ENCODE measurements around the gene WFIKKN1. TPM values are rescaled to one million over a fixed set of nuclear protein-coding genes. Genes with fewer than 3 reads are reported as not detected.

The WFIKKN1 gene
- total RNA-seq, 2 donors from 2014 or later = 0.52 to 0.71 TPM

DNA sequence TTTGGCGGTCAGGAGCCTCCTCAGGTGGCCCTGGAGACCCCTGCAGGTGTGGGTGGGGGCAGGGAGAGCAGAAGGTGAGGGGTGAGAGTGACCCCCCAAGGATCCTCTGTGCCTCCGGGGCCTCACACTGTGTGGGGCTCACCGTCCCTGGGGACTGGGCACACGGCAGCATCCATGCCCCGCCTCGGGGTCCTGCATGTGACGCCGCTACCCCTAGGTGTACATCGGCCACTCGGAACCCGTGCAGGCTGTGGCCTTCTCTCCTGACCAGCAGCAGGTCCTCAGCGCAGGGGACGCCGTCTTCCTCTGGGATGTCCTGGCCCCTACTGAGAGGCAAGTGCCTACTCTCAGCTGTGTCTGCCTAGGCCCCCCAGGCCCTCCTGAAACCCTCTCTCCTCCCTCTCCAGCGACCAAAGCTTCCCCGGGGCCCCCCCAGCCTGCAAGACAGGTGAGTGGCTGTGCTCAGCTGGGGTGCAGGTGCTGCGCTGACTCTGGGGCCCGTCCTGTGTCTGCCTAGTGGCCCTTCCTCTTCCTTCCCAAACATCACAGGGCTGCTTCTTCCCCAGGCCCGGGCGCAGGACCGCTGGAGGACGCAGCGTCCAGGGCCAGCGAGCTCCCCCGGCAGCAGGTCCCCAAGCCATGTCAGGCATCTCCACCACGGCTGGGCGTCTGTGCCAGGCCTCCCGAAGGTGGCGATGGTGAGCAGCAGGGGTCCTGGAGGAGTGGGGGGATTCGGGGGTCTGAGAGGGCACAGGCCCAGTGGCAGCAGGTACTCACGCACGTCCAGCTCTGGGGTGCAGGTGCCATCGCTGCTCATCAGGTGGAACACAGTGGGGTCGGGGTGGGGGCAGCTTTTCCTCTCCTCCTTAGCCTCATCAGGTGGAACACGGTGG lies 28.1 kb downstream of the WFIKKN1 start:
- Histone ChIP-seq H3K36me3 (no peaks in the 10 kb centered on the region), H3K4me3 (no peak overlapping the region), H3K9me3 (no peaks in the 10 kb centered on the region), H3K27me3 (no peaks in the 10 kb centered on the region), H3K4me1 (peaks cover 0 to 14% of the 10 kb centered on the region in 2 donors), H3K27ac (no peak overlapping the region)
- no peak for DNase-seq (ENCODE audit: low spot score)
- TF ChIP-seq, protein P1, sequence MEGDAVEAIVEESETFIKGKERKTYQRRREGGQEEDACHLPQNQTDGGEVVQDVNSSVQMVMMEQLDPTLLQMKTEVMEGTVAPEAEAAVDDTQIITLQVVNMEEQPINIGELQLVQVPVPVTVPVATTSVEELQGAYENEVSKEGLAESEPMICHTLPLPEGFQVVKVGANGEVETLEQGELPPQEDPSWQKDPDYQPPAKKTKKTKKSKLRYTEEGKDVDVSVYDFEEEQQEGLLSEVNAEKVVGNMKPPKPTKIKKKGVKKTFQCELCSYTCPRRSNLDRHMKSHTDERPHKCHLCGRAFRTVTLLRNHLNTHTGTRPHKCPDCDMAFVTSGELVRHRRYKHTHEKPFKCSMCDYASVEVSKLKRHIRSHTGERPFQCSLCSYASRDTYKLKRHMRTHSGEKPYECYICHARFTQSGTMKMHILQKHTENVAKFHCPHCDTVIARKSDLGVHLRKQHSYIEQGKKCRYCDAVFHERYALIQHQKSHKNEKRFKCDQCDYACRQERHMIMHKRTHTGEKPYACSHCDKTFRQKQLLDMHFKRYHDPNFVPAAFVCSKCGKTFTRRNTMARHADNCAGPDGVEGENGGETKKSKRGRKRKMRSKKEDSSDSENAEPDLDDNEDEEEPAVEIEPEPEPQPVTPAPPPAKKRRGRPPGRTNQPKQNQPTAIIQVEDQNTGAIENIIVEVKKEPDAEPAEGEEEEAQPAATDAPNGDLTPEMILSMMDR (IDR thresholded peaks at IDR 0.05) = no peak

DNA sequence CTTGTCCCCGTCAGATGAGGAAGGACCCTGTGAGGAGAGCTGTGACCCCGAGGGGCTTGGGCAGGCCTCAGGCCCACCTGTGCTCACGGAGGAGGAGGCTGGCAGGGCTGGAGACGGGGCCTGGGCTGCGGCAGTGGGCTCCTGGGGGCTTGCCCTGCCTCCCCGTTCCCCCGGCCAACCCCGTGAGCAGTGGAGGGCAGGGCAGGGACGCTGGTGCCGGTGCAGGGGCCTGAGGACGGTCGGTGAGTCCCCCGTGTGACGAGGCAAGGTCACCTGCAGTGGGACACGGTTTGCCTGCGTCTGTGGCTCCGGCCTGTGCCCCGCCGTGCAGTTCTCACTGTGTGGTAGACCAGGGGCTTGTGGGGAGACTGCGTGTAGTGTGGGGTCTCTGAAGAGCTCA lies 28.8 kb downstream of the WFIKKN1 start:
- no peaks in the 10 kb centered on the region for H3K9me3 ChIP-seq
- H3K4me1 ChIP-seq = peaks cover 0 to 14% of the 10 kb centered on the region in 2 donors
- H3K27ac ChIP-seq = no peak overlapping the region
- no peak for DNase-seq (ENCODE audit: low spot score)
- no peaks in the 10 kb centered on the region for H3K36me3 ChIP-seq
- TF ChIP-seq, protein P1 (IDR thresholded peaks at IDR 0.05) = no peak
- H3K4me3 ChIP-seq = no peak overlapping the region
- no peaks in the 10 kb centered on the region for H3K27me3 ChIP-seq

DNA sequence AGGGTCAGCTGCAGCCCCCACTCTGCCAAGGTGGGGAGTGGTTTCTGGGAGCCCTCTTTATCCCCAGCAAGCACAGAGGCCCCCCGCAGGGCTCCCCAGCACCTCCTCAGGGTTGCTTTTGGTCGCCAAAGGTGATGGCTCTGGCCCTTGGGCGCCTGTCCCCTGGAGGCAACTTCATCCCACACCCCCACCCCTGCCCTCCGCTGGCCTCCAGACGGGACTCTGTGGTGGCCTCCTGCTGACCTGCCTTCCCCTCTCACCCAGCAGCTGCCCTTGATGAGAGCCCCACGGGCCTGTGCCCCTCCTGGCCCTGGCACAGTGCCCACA lies 29.3 kb downstream of the WFIKKN1 start:
- Histone ChIP-seq H3K27ac (peak overlapping the region; percentile 68 to 78), H3K4me3 (peak overlapping the region in 1 of 2 donors; percentile 39), H3K9me3 (no peaks in the 10 kb centered on the region), H3K36me3 (no peaks in the 10 kb centered on the region), H3K4me1 (peaks cover 0 to 14% of the 10 kb centered on the region in 2 donors), H3K27me3 (no peaks in the 10 kb centered on the region)
- TF ChIP-seq, protein P1 (IDR thresholded peaks at IDR 0.05) = no peak
- DNase-seq (ENCODE audit: low spot score) = no peak

DNA sequence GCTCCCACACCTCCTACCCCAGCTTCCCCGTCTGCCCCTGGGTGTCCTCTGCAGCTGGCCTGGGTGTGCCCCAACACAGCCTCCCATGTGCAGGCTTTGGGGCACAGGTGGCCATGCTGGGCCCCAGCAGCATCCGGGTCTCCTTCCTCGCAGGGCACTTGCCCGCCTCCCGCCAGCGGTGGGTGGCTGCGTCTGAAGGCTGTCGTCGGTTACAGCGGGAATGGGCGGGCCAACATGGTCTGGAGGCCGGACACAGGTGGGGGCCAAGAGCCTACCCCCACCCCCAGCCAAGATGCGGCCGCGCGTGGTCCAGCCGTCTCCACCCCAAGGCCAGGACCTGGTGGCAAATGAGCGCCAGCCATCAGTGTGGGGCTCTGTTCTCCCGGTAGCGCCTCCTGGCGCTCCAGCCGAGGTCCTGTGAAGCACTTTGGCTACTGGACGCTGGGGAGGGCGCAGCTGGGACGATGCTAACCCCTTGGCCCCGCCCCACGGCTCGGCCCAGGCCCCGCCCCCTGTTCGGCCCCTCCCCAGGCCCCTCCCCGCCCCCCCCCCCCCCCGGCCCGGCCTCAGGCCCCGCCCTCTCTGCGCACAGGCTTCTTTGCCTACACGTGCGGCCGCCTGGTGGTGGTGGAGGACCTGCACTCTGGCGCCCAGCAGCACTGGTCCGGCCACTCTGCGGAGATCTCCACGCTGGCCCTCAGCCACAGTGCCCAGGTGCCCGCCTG lies 29.8 kb downstream of the WFIKKN1 start:
- peaks cover 0 to 14% of the 10 kb centered on the region in 2 donors for H3K4me1 ChIP-seq
- no peaks in the 10 kb centered on the region for H3K36me3 ChIP-seq
- DNase-seq (ENCODE audit: low spot score) = peak; percentile 89
- peak overlapping the region; percentile 68 to 78 for H3K27ac ChIP-seq
- peak overlapping the region in 1 of 2 donors; percentile 39 for H3K4me3 ChIP-seq
- TF ChIP-seq, protein P1 (IDR thresholded peaks at IDR 0.05) = peak; percentile 47 to 70
- no peaks in the 10 kb centered on the region for H3K9me3 ChIP-seq
- no peaks in the 10 kb centered on the region for H3K27me3 ChIP-seq

DNA sequence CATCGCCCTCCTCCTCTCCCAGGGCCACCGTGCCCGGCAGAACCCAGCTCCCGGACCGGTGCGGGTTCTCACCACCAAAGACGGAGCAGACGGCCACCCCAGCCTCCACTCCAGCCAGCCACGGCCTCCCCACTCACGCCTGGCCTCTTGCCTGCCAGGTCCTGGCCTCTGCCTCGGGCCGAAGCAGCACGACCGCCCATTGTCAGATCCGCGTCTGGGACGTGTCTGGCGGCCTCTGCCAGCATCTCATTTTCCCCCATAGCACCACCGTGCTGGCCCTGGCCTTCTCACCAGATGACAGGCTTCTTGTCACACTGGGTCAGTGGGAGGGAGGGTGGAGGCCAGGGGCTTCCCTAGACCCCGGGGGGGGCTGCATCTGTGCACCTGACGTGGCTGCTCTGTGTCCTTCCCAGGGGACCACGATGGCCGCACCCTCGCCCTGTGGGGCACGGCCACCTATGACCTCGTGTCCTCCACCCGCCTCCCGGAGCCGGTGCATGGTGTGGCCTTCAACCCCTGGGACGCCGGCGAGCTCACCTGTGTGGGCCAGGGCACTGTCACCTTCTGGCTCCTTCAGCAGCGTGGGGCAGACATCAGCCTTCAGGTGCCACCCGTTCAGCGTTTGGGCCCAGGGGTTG lies 30.5 kb downstream of the WFIKKN1 start:
- Histone ChIP-seq H3K4me3 (peak overlapping the region in 1 of 2 donors; percentile 25), H3K27me3 (no peaks in the 10 kb centered on the region), H3K9me3 (no peaks in the 10 kb centered on the region), H3K27ac (peak overlapping the region; percentile 39 to 72), H3K4me1 (peaks cover 0 to 14% of the 10 kb centered on the region in 2 donors), H3K36me3 (no peaks in the 10 kb centered on the region)
- TF ChIP-seq, protein P1 (IDR thresholded peaks at IDR 0.05) = no peak
- DNase-seq (ENCODE audit: low spot score) = no peak
